T-helper 2 cell treated with Interferon-gamma antibody and Interleukin-4, amounts not matched to agents 5 μg/mL and 100 μg/mL, for 36 hours (primary cell): Measurements from ENCODE around the gene SKIC8.

ENCODE experiments used
- DNase-seq: peaks from one replicate; pipeline ENCODE4 v3.0.0; 2021; ENCODE audit warnings: low spot score
- H3K27ac Mint-ChIP-seq: one replicate; pipeline ENCODE4 v1.8.0; 2021; ENCODE audit warnings: mild to moderate bottlenecking, mixed read lengths
- H3K27me3 Mint-ChIP-seq: one replicate; pipeline ENCODE4 v1.8.0; 2021; ENCODE audit warnings: low read depth, mixed read lengths
- H3K36me3 Mint-ChIP-seq: one replicate; pipeline ENCODE4 v1.8.0; 2021; ENCODE audit warnings: low read depth, mixed read lengths
- H3K4me1 Mint-ChIP-seq: one replicate; pipeline ENCODE4 v1.8.0; 2021; ENCODE audit warnings: low read depth, mixed read lengths
- H3K4me3 Mint-ChIP-seq: one replicate; pipeline ENCODE4 v1.8.0; 2022; ENCODE audit warnings: mild to moderate bottlenecking, moderate library complexity, mixed read lengths
- H3K9me3 Mint-ChIP-seq: one replicate; pipeline ENCODE4 v1.8.0; 2021; ENCODE audit warnings: mixed read lengths

The SKIC8 gene

DNA sequence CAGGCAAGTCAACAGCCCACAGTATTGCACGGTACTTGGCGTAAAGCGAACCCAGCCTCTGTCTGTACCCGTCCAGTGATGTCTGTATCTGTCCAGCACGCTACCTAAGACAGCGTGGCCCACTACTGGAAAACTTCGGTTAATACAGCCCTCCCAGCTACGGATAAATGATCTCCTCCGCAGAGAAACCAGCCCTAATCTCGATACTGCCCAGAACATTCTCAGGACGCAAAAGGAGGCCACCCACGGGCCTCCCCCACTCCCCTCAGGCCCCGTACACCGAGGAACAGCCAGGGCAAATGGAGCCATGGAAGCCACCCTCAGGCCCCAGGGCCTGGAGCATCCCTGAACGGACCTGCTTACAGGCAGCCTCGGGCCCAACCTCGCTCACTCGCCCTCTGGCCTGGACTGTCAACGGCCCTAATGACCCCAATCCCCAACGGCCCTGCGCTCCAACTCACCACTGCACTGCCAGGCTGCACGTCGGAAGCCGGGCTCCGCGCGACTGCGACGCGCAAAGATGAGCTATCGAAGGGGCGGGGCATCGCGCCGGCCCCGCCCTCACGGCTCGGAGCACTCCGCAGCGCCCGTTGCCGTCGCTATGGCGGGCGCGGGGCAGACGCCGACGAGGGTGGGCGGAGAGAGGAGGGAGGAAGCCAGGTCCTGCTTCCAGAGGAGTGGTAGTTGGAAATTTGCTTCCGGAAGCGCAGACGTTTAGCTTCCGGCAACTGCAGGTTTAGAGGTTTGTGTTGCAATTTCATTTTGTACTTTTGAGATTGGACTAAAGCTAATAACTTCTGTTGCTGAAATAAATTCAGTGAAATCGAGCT is at the start of gene SKIC8:
SKIC8 (minus strand) TSS at position 509 of the 830 bp plus-strand sequence. CDS start 3,923 bp downstream, outside the sequence.
- peak; percentile 92 for DNase-seq
- Mint-ChIP-seq H3K27me3 (no peaks in the 10 kb centered on the region), H3K4me3 (peak within 1 kb of the TSS; percentile 99), H3K9me3 (no peaks in the 10 kb centered on the region), H3K36me3 (peaks cover 2% of the 10 kb centered on the region), H3K4me1 (peaks cover 25% of the 10 kb centered on the region), H3K27ac (peak within 1 kb of the TSS; percentile 97)

DNA sequence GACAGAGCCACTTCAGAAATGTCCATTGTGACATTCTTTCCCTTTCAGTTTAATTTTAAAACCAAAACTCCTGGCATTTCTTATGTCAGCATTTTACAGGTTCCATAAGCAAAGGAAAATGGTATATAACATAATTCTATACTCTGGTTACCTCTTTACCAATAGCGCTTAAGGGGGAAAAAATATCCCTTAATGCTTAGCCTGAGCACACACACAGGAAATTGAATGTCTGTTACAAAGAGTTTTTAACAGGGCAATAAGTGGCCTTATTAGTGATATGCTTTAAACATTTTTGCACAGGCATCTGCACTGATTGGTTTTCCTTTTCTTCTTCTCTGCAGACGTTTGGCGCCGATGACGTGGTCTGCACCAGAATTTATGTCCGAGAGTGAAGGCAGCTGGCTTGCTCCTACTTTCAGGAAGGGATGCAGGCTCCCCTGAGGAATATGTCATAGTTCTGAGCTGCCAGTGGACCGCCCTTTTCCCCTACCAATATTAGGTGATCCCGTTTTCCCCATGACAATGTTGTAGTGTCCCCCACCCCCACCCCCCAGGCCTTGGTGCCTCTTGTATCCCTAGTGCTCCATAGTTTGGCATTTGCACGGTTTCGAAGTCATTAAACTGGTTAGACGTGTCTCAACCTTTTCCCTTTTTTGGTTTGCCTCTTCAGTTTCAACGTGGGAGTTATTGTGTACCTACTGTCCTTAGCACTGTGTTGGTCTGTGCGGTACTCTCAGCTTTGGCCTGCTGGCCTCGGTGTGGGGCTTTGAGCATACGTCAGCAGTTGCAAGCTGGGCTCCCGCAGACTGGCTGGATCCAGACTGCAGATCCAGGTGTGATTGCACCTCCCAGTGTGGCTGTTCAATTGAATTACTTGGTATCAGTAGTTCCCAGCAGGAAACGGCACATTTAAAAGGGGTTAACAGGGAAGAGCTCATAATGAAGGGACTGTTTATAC is 48.5 kb upstream of the SKIC8 start:
- H3K27ac Mint-ChIP-seq, result no peak overlapping the region
- DNase-seq, result no peak

DNA sequence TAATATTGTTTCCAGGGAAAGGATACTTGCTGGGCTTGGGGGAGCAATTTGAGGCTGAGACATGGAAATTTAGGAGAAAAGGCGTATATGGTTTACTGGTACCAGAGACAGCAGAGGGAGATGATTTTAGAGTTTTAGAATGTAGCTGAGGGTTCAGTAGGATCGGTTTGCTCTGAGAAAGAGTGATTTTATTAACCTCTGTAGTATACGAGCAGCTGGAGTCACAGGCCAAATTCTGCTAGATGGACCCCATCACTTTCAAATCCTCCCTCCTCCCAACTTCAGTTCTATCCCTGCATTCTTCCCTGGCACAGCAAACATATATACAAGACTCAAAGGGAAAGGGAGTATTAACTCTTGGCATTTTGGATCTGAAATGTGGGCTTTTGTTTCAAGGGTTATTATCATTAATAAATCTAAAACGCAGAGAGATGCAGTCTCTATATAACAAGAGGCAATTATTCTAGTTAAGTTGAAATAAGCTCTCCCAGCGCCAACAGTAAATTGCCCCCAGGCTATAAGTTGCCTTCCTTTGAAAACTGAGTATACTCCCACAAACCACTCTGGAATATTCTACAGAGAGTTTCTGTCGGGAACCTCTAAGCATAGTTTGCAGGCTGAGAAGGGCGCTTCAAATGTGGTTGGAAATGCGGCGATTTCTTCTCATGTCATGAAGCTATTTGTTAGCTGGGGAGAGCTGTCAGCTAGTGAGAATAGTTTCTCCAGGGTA is 46.2 kb upstream of the SKIC8 start:
- no peaks in the 10 kb centered on the region for H3K9me3 Mint-ChIP-seq
- DNase-seq, result no peak
- peaks cover 59% of the 10 kb centered on the region for H3K27me3 Mint-ChIP-seq
- H3K4me1 Mint-ChIP-seq, result no peaks in the 10 kb centered on the region
- H3K27ac Mint-ChIP-seq, result no peak overlapping the region
- no peak overlapping the region for H3K4me3 Mint-ChIP-seq
- no peaks in the 10 kb centered on the region for H3K36me3 Mint-ChIP-seq

More for the DNA sequence above, 48.5 kb upstream of the SKIC8 start:
- peaks cover 37% of the 10 kb centered on the region for H3K27me3 Mint-ChIP-seq
- no peak overlapping the region for H3K4me3 Mint-ChIP-seq
- no peaks in the 10 kb centered on the region for H3K4me1 Mint-ChIP-seq
- no peaks in the 10 kb centered on the region for H3K9me3 Mint-ChIP-seq
- no peaks in the 10 kb centered on the region for H3K36me3 Mint-ChIP-seq

DNA sequence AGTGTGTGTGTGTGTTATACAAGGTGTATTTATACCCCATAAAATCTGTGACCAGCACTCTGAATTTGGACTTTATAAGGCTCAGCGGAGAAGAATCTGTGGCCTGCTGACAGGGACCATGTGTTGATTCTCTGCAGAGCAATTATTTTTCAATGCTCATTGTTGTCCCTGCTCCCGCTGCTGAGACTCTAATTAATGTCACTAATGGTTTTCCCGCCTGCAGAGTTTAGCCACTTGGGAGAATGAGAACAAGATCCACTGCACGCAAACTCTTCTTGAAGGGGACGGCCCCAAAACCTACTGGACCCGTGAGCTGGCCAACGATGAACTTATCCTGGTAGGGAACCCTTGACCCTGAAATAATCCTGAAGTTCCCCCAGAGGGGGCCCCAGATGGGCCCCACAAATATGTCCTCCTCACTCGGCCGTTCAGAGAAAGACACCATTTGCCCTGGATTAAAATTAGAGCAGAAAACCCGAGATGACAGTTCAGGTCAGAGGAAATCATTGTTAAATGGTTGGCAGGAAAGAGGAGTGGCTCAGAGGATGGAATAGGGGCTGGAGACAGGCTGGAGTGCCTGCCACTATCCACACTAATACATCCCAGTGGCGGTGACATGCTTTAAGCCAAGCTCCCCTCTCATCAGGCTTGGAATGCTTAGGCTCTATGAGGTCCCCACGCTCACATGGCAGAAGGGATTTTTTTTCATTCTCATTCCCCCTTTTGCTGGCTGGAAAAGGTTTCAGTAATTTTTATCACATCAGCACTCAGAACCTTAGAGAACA is 44.1 kb upstream of the SKIC8 start:
- Mint-ChIP-seq H3K27ac (no peak overlapping the region), H3K4me1 (no peaks in the 10 kb centered on the region), H3K4me3 (no peak overlapping the region), H3K27me3 (peaks cover 74% of the 10 kb centered on the region), H3K9me3 (no peaks in the 10 kb centered on the region), H3K36me3 (no peaks in the 10 kb centered on the region)
- DNase-seq, result no peak

DNA sequence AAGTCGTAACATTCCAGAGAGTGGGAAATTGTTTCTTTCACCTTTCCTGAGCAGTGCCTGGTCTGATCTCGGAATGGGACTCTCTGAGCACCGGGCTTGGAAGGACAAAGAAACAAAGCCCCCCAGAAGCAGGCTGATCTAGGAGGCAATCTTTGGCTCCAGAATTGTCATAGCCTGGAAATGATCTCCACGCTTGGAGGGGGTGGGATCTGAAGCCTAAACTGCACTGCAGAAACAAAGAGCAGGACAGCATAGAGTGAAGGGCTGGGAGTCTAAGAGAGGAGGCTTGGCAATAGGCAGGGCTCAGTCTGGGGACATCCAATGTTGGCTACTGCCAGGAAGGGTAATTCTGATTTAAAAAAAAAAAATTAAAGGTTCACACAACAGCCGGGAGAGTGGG is 42.6 kb upstream of the SKIC8 start:
- Mint-ChIP-seq H3K4me3 (no peak overlapping the region), H3K4me1 (no peaks in the 10 kb centered on the region), H3K27ac (no peak overlapping the region), H3K36me3 (no peaks in the 10 kb centered on the region), H3K9me3 (no peaks in the 10 kb centered on the region), H3K27me3 (peaks cover 73% of the 10 kb centered on the region)
- no peak for DNase-seq

DNA sequence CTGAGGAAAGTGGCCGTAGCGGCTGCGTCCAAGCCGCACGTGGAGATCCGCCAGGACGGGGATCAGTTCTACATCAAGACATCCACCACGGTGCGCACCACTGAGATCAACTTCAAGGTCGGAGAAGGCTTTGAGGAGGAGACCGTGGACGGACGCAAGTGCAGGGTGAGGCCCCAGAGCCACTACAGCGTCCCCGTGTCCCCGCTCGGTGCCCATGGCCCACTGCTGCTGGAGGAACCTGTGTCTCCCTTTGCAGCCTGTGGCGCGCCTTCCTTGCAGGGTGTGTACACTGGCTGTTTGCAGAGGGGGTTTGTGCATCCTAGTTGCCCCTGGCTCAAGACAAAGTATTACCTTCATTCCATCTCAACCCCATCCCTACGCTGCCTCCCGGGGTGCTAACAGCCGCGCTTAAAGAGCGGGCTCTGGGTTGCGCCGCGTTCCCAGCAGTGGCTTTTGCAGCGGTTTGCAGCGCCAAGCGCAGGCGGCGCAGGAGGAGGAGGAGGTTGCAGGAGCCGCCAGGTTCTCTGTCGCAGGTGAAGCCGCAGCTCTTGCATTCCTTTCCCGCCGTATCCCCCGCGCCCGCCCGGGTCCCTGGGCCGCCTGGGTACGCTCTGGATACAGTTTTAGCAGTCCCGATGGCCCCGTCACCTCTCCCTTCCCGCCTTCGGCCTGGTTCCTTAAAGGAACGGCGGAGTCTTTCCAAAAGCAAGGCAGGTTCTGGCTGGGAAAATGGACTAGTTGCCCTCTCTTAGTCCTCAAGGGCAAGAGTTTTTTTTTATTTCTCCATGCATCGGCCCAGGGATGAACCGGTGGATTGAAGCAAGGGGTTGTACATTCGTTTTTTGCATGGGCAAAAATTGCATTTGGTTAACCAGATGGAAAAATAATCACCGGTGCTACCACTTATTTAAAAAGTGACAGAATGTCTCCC is 41.9 kb upstream of the SKIC8 start:
- DNase-seq, result no peak
- peaks cover 68% of the 10 kb centered on the region for H3K27me3 Mint-ChIP-seq
- no peaks in the 10 kb centered on the region for H3K4me1 Mint-ChIP-seq
- no peaks in the 10 kb centered on the region for H3K36me3 Mint-ChIP-seq
- H3K9me3 Mint-ChIP-seq, result no peaks in the 10 kb centered on the region
- H3K4me3 Mint-ChIP-seq, result no peak overlapping the region
- no peak overlapping the region for H3K27ac Mint-ChIP-seq

DNA sequence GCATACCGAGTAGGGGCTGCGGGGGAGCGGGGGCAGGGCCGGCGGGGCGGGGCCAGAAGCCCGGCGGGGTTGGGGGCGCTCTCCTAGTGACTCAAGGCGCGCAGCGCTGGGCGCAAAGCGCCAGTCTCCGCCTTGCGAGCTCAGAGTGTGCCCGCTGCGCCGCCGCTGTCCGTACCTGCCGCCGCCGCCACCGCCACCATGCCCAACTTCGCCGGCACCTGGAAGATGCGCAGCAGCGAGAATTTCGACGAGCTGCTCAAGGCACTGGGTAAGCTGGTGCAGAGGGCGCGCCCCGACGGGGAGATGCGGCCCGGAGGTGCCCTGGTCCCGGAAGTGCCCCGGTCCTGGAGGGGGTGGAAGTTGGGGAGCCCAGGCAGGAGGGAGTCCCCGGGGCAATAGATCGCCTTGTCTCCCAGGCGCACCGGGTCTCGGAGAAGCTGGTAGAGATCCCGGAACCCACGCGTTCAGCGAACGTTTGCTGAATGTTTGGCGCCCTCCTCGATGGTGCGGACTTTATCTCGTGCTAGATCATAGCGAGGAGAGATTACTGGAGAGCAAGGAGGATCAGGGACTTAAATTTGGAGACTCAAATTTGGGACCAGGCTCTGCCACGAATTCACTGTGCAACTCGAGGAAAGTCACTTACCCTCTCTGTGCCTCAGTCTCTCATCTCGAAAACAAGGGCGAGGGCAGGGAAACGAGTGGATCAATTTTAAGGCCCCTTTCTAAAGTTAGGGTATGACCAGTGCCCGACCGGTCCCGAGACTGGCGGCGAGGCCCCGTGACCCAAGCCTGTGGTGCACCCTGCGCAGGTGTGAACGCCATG is 41.0 kb upstream of the SKIC8 start, which contains the start of gene CRABP1:
CRABP1 (plus strand) TSS at position 123 of the 826 bp plus-strand sequence; CDS start at position 199, 76 bp downstream.
- Mint-ChIP-seq H3K4me1 (no peaks in the 10 kb centered on the region), H3K9me3 (no peaks in the 10 kb centered on the region), H3K27ac (no peak within 1 kb of the TSS), H3K36me3 (no peaks in the 10 kb centered on the region), H3K27me3 (peaks cover 63% of the 10 kb centered on the region), H3K4me3 (no peak within 1 kb of the TSS)
- DNase-seq, result no peak

DNA sequence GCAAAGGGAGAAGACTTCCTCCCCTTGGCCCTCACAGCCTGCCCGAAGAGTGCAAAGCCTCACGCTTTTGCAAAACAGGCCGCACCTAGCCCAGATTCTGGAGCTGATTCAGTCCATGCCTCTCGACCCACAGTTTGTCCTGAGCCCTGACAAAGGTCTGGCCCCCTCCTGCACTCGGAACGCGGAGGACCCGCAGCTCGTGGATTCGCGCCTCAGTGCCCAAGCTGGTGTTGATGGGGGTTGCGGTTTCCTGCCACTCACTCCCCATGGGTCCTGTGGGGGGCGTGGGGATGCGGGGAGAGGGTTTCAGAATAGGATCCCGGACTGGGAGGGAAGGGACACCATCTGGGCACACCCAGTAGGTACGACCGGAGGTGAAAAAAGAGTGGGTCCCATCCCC is 40.1 kb upstream of the SKIC8 start:
- Mint-ChIP-seq H3K4me1 (no peaks in the 10 kb centered on the region), H3K9me3 (no peaks in the 10 kb centered on the region), H3K36me3 (no peaks in the 10 kb centered on the region), H3K27me3 (peaks cover 57% of the 10 kb centered on the region), H3K27ac (no peak overlapping the region), H3K4me3 (no peak overlapping the region)
- no peak for DNase-seq

DNA sequence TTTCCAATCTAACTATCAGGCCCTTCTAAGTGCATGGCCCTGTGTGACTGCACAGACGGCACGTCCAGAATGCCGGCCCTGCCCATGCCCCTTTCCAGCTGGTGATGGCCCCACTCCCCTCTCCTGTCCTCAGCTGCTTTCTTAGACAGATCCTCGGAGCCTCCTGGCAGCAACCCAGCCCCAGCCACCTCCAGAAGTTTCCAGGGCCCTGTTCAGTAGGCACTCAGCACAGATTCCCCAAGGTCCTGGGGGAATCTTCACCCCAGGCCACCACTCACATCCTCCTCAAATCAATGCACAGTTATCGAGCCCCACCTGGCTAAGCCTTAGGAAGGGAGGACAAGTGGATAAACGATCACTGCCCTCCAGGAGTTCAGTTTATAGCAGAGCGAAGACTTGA is 39.4 kb upstream of the SKIC8 start:
- Mint-ChIP-seq H3K36me3 (no peaks in the 10 kb centered on the region), H3K4me3 (no peak overlapping the region), H3K27ac (no peak overlapping the region), H3K9me3 (no peaks in the 10 kb centered on the region), H3K27me3 (peaks cover 54% of the 10 kb centered on the region), H3K4me1 (no peaks in the 10 kb centered on the region)
- DNase-seq, result no peak

DNA sequence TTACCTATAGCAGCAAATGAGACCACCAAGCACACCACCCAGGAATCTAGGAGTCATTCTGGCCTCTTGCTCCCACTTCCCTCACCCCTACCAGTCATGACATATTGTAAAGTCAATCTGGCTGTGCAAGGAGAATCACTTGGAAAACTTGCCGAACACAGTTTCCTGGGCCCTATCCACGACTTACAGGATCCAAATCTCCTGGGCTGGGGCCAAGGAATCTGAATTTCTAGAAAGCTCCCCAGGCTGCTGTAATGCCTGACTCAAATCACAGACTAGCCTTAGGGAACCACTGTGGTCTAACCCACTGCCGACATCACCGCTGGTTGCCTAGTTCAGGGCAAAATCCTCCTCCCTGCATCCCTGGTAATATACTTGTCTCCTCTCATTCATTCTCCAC is 36.6 kb upstream of the SKIC8 start:
- Mint-ChIP-seq H3K27me3 (peaks cover 29% of the 10 kb centered on the region), H3K9me3 (no peaks in the 10 kb centered on the region)

DNA sequence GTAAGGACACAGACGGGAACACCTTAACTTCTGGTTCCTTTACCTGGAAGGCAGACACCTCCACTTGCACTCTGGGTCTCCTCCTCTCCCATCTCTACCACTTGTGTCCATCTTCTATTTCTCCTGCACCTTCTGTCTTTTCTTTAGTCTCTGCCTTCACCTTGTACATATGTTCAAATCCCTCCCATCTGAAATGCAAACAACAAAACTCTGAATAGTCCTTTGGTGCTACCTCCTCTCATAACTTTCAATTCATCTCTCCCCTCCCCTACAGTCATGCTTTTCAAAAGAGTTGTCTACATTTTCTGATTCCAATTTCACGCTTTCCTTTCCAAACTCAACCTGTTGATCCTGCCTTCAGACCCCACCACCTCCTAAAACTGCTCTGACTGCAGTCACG is 35.4 kb upstream of the SKIC8 start:
- Mint-ChIP-seq H3K9me3 (no peaks in the 10 kb centered on the region), H3K27me3 (peaks cover 20% of the 10 kb centered on the region), H3K4me1 (no peaks in the 10 kb centered on the region), H3K27ac (no peak overlapping the region), H3K36me3 (no peaks in the 10 kb centered on the region), H3K4me3 (no peak overlapping the region)
- DNase-seq, result no peak

More for the DNA sequence above, 36.6 kb upstream of the SKIC8 start:
- Mint-ChIP-seq H3K4me1 (no peaks in the 10 kb centered on the region), H3K27ac (no peak overlapping the region), H3K36me3 (no peaks in the 10 kb centered on the region), H3K4me3 (no peak overlapping the region)
- DNase-seq, result no peak

DNA sequence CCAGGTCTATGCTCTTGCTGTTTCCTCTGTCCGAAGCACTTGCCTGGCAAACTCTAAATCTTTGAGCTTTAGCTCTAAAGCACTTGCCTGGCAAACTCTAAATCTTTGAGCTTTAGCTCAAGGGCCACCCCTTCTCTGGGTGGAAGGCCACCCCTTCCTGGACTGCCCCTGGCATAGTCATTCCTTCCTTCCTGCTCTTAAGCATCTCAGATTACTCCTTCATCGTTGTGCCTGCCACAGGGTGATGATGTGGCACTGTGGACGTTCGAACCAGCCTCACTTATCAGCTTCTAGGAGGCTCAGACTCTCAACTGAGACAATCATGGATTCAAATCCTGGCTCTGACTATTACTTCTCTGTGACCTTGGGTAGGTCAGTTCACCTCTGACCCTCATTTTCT is 30.2 kb upstream of the SKIC8 start:
- H3K4me3 Mint-ChIP-seq, result no peak overlapping the region
- H3K9me3 Mint-ChIP-seq, result no peaks in the 10 kb centered on the region
- H3K27ac Mint-ChIP-seq, result no peak overlapping the region
- no peaks in the 10 kb centered on the region for H3K4me1 Mint-ChIP-seq
- DNase-seq, result no peak
- no peaks in the 10 kb centered on the region for H3K27me3 Mint-ChIP-seq
- H3K36me3 Mint-ChIP-seq, result no peaks in the 10 kb centered on the region
